Endothelial cell of umbilical vein (primary cell): ENCODE results near the gene COL7A1. TPM values are rescaled to one million over a fixed set of nuclear protein-coding genes. Genes with fewer than 3 reads are reported as not detected.

Experiments
- BruUV-seq: library from RNA; stranded (reverse); fragments of 400-500 nt; replicated peaks from 2 replicates; lab custom pipeline; 2021; lab: Mats Ljungman, UMichigan
- CTCF ChIA-PET: fragments of 300-600, 350-600 bp; sonication (Branson Sonifier 250); formaldehyde crosslinking; loops from one replicate; lab custom pipeline; 2021; ENCODE audit warnings: antibody characterized with exemption, inconsistent platforms; lab: Charles Lee
- POLR2A ChIA-PET: fragments of 300-600, 350-600 bp; sonication (Branson Sonifier 250); formaldehyde crosslinking; loops from one replicate; lab custom pipeline; 2021; ENCODE audit warnings: antibody characterized with exemption, inconsistent platforms; lab: Charles Lee
- DNase-seq: peaks from one replicate; pipeline ENCODE4 v3.0.0-alpha.2; 2011; ENCODE audit warnings: low read depth, low spot score
- FAIRE-seq: peaks from 2 replicates; lab custom pipeline; 2011; peaks lifted over from hg19 to GRCh38; lab: Jason Lieb, UNC
- H2AFZ ChIP-seq: 2 replicates; pipeline ENCODE4 v1.6.0; 2012; ENCODE audit warnings: low read depth, low read length, control low read depth, inconsistent platforms
- H3K27ac ChIP-seq: 2 replicates; pipeline ENCODE4 v1.5.1; 2011; ENCODE audit warnings: low read depth, mild to moderate bottlenecking, control low read depth, low read length, moderate library complexity; ENCODE audit not compliant: insufficient read depth
- H3K27me3 ChIP-seq, 2 experiments: 2 replicates each; pipeline versions ENCODE4 v1.6.0 to v1.6.1; 2011; ENCODE audit warnings: low read length in 2 of 2, mixed read lengths in 1 of 2; ENCODE audit not compliant: control insufficient read depth in 2 of 2, insufficient read depth in 2 of 2
- H3K36me3 ChIP-seq, 2 experiments: 2 replicates in 1 of 2; 3 replicates in 1 of 2; pipeline ENCODE4 v1.5.1; 2011; ENCODE audit warnings: low read length in 2 of 2, mild to moderate bottlenecking in 1 of 2, moderate library complexity in 1 of 2; ENCODE audit not compliant: control insufficient read depth in 2 of 2, insufficient read depth in 2 of 2; ENCODE audit errors: extremely low read depth in 1 of 2
- H3K4me1 ChIP-seq: 3 replicates; pipeline ENCODE4 v1.5.1; 2011; ENCODE audit warnings: mild to moderate bottlenecking, low read length; ENCODE audit not compliant: control insufficient read depth, insufficient read depth; ENCODE audit errors: extremely low read depth
- H3K4me2 ChIP-seq: 2 replicates; pipeline ENCODE4 v1.6.1; 2011; ENCODE audit warnings: low read length, control low read depth, mixed read lengths; ENCODE audit not compliant: insufficient read depth
- H3K4me3 ChIP-seq, 3 experiments: fragments of 200-600 bp in 1 of 3; sonication (generic), shearing (Covaris generic) in 1 of 3; replicated peaks in 1 of 3; 2 replicates each; pipeline ENCODE4 v1.5.1; 2011 to 2016; ENCODE audit warnings: control low read depth in 3 of 3, low read length in 3 of 3, mild to moderate bottlenecking in 2 of 3, inconsistent platforms in 1 of 3, low read depth in 1 of 3, moderate library complexity in 1 of 3; ENCODE audit not compliant: insufficient read depth in 1 of 3
- H3K79me2 ChIP-seq: 2 replicates; pipeline ENCODE4 v1.6.0; 2012; ENCODE audit warnings: low read length, inconsistent platforms; ENCODE audit not compliant: control insufficient read depth, insufficient read depth
- H3K9ac ChIP-seq: replicated peaks from 2 replicates; pipeline ENCODE3; 2011; ENCODE audit warnings: low read length, control low read depth; ENCODE audit not compliant: insufficient read depth; ENCODE audit errors: extremely low read depth
- H3K9me1 ChIP-seq: replicated peaks from 3 replicates; pipeline ENCODE4 v1.6.0; 2011; ENCODE audit warnings: mild to moderate bottlenecking, low read length; ENCODE audit not compliant: control insufficient read depth, insufficient read depth; ENCODE audit errors: extremely low read depth
- H3K9me3 ChIP-seq: replicated peaks from 2 replicates; pipeline ENCODE4 v1.5.1; 2012; ENCODE audit warnings: low read length, inconsistent platforms; ENCODE audit not compliant: control insufficient read depth, insufficient read depth
- H4K20me1 ChIP-seq: replicated peaks from 2 replicates; pipeline ENCODE3; 2011; ENCODE audit warnings: mild to moderate bottlenecking, low read length; ENCODE audit not compliant: control insufficient read depth, insufficient read depth; ENCODE audit errors: extremely low read depth
- EZH2 ChIP-seq: IDR thresholded peaks from 2 replicates; pipeline ENCODE4 v1.6.1; 2012; ENCODE audit warnings: borderline replicate concordance, low read depth, mild to moderate bottlenecking, moderate library complexity, low read length, inconsistent platforms; ENCODE audit not compliant: severe bottlenecking
- FOS ChIP-seq: IDR thresholded peaks from 2 replicates; pipeline ENCODE4 v1.6.1; 2011; ENCODE audit warnings: mild to moderate bottlenecking, low read length, moderate library complexity, borderline replicate concordance; ENCODE audit not compliant: insufficient read depth
- GATA2 ChIP-seq: IDR thresholded peaks from 2 replicates; pipeline ENCODE4 v1.7.0; 2011; ENCODE audit warnings: low read depth, mild to moderate bottlenecking, moderate library complexity, mixed read lengths, low read length; ENCODE audit not compliant: insufficient read length, insufficient read depth
- JUN ChIP-seq: IDR thresholded peaks from 2 replicates; pipeline ENCODE4 v1.6.1; 2011; ENCODE audit warnings: borderline replicate concordance, low read depth; ENCODE audit not compliant: insufficient read length, insufficient read depth
- MAX ChIP-seq: IDR thresholded peaks from 2 replicates; pipeline ENCODE4 v1.6.1; 2011; ENCODE audit not compliant: insufficient read depth, insufficient read length
- MYC ChIP-seq: IDR thresholded peaks from one replicate; pipeline ENCODE4 v1.6.1; 2011; ENCODE audit warnings: mild to moderate bottlenecking, low read depth, low read length
- POLR2A ChIP-seq: IDR thresholded peaks from 2 replicates; pipeline ENCODE4 v1.6.1; 2012; ENCODE audit warnings: low read depth, mild to moderate bottlenecking, control low read depth, low read length
- POLR2AphosphoS5 ChIP-seq: IDR thresholded peaks from 2 replicates; pipeline ENCODE4 v1.6.1; 2012; ENCODE audit warnings: low read depth, mild to moderate bottlenecking, control low read depth, low read length, moderate library complexity; ENCODE audit not compliant: insufficient read depth
- dilution Hi-C: fragments of 300-500 bp; cut with MboI; formaldehyde crosslinking; loops from one replicate; pipeline ENCODE4 v1.15.0; 2019; ENCODE audit warnings: low sequenced_read_pairs; ENCODE audit not compliant: extremely low pct_ligation_motif_present
- intact Hi-C: fragments of 100-400 bp; cut with micrococcal nuclease; formaldehyde crosslinking; loops from one replicate; pipeline ENCODE4 v1.10.0; 2022
- polyA plus RNA-seq, 4 experiments: library from polyadenylated mRNA; depleted of rRNA in 3 of 4; stranded (reverse) in 3 of 4; unstranded in 1 of 4; fragments of >200 nt; gene quantifications; 2 replicates each; pipeline versions ENCODE4 v1.2.1 to v1.2.3, GENCODE V29; 2011 to 2012; ENCODE audit warnings: missing spikeins in 1 of 4
- total RNA-seq: library from RNA; stranded (reverse); gene quantifications from 2 replicates; pipeline ENCODE4 v1.2.3, GENCODE V29; 2021
- TF ChIP-seq, protein P1 (sequence below), 2 donors: IDR thresholded peaks; 1 replicate in 1 of 2; 2 replicates in 1 of 2; pipeline ENCODE4 v1.5.1; 2011; ENCODE audit warnings: low read length in 2 of 2, mild to moderate bottlenecking in 2 of 2, moderate library complexity in 2 of 2, control low read depth in 1 of 2, inconsistent platforms in 1 of 2, low read depth in 1 of 2; ENCODE audit not compliant: insufficient read depth in 1 of 2; ENCODE audit errors: extremely low read depth in 1 of 2

Gene COL7A1
- total and polyA plus RNA-seq, 2 donors (not counting 3 experiments of a cell fraction or from before 2014, with no cell fraction given) = 0.55 to 1.9 TPM

DNA sequence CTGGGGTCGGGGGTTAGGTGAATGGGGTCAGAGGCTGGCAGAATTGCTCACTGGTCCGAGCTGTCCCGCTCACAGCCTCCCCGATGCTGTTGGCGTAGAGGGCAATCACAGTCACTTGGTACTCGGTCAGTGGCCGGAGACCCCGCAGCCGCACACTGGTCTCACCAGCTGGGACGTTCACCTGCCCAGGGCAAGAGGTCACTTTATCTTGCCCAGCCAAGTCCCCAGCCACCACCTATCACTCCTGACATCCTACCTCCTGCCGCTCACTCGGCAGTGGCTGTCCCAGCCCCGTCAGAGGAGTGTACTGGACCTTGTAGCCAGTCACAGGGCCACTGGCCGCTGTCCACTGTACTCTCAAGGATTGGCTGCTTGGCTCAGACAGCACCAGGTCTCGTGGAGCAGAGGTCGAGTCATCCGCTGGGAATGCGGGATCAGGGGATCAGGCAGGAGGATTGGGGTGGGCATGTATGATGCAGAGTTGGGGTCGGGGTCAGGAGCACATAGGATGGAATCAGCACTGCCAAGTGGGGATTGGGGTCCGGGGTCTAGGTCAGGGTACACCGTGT, 2.5 kb downstream of the COL7A1 start:
- CTCF ChIA-PET = interaction anchor here (1.4 kb wide), 1 partner anchor 9 kb away, joined by 3 read pairs; no protein-coding TSS in a partner anchor
- BruUV-seq = no TSS peak
- FAIRE-seq = no peak
- H3K9me3 ChIP-seq = no peaks in the 10 kb centered on the region
- H3K27me3 ChIP-seq = peaks cover 9 to 11% of the 10 kb centered on the region in 2 experiments
- DNase-seq = no peak
- no peak overlapping the region for H3K4me3 ChIP-seq
- TF ChIP-seq MYC = no peak
- no peak for TF ChIP-seq GATA2
- TF ChIP-seq FOS = no peak
- TF ChIP-seq JUN = no peak
- no peak for TF ChIP-seq EZH2
- TF ChIP-seq MAX = no peak
- H3K36me3 ChIP-seq = no peaks in the 10 kb centered on the region
- intact Hi-C loops (no loop called here), dilution Hi-C loops (no loop called here)
- no peak overlapping the region for H3K27ac ChIP-seq
- POLR2A ChIA-PET = no interaction called here
- no peaks in the 10 kb centered on the region for H3K79me2 ChIP-seq
- peaks cover 6% of the 10 kb centered on the region for H3K4me1 ChIP-seq
- no peak overlapping the region for H2AFZ ChIP-seq
- H3K9me1 ChIP-seq = no peaks in the 10 kb centered on the region
- no peaks in the 10 kb centered on the region for H4K20me1 ChIP-seq
- no peak overlapping the region for H3K9ac ChIP-seq
- no peak overlapping the region for H3K4me2 ChIP-seq

- no peak for TF ChIP-seq POLR2A
- TF ChIP-seq JUN = no peak
- no peak for TF ChIP-seq POLR2AphosphoS5
- no peak for TF ChIP-seq GATA2
- TF ChIP-seq MAX = no peak
- TF ChIP-seq, protein P1, sequence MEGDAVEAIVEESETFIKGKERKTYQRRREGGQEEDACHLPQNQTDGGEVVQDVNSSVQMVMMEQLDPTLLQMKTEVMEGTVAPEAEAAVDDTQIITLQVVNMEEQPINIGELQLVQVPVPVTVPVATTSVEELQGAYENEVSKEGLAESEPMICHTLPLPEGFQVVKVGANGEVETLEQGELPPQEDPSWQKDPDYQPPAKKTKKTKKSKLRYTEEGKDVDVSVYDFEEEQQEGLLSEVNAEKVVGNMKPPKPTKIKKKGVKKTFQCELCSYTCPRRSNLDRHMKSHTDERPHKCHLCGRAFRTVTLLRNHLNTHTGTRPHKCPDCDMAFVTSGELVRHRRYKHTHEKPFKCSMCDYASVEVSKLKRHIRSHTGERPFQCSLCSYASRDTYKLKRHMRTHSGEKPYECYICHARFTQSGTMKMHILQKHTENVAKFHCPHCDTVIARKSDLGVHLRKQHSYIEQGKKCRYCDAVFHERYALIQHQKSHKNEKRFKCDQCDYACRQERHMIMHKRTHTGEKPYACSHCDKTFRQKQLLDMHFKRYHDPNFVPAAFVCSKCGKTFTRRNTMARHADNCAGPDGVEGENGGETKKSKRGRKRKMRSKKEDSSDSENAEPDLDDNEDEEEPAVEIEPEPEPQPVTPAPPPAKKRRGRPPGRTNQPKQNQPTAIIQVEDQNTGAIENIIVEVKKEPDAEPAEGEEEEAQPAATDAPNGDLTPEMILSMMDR (IDR thresholded peaks at IDR 0.05; ENCODE audit: extremely low read depth in 1 of 2, insufficient read depth in 1 of 2, low read depth in 1 of 2, low read length in 2 of 2) = no peak
- TF ChIP-seq FOS = no peak
- no peak for TF ChIP-seq EZH2
- POLR2A ChIA-PET = no interaction called here
- Histone ChIP-seq H3K4me2 (no peak overlapping the region), H3K9me3 (no peaks in the 10 kb centered on the region), H3K36me3 (no peaks in the 10 kb centered on the region), H2AFZ (no peak overlapping the region), H3K9ac (no peak overlapping the region), H3K79me2 (no peaks in the 10 kb centered on the region), H3K27ac (no peak overlapping the region), H3K27me3 (peaks cover 9 to 11% of the 10 kb centered on the region in 2 experiments), H3K4me3 (no peak overlapping the region), H3K9me1 (no peaks in the 10 kb centered on the region), H4K20me1 (no peaks in the 10 kb centered on the region), H3K4me1 (peaks cover 6% of the 10 kb centered on the region)
- CTCF ChIA-PET = no interaction called here
- intact Hi-C loops = no loop called here
- no TSS peak for BruUV-seq
- FAIRE-seq (no peak), DNase-seq (no peak)
- dilution Hi-C loops = no loop called here
Observed at GRCh38 chr3:48591886-48592518, 3.1 kb downstream of the COL7A1 start.
